HG03460 (cell line): Measurements from ENCODE around the gene SCN9A.
"Not testable (repeated sequence)": the region's sequence is repeated elsewhere in the genome, so short reads cannot be mapped to it uniquely, and the experiment has no call there.

Source experiments
- ATAC-seq: cut with Tn5 transposase; IDR thresholded peaks from one replicate; pipeline ENCODE4 v1.9.1; 2021; ENCODE audit not compliant: unreplicated experiment

Gene SCN9A

DNA sequence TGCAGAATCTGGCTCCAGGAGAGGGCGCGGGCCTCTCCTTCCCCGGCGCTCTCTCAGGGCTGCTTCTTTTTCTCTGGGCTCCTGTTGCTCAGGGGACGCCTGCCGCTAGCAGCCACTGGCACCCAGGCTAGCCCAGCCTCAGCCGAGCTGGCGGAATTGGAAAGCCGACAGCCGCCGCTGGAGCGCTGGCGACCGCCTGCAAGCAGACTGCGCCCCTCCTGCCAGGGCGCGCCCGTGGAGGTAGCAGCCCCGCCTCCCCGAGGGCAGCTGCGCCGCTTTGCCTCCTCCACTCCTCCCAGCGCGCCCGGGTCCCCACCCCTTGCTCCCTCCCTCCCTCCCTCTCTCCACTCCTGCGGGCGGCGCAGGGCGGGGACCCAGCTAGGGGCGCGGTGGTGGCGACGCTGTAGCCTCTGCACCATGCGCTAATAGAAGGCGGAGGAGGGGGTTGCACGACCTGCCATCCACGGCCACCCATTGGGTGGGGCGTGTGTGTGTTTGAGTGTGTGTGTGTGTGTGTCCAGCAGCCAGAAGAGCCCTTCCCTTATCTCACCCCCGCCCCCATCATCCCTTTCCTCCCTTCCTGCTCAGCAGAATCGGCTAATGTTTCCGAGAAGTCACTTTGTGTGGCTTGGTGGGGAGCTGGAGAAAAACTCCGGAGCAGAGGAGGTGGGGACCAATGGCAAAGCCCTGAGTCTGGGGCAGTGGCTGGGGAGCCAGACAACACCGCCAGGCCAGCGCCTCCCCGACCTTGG, at the start of gene SCN9A:
TSS of gene SCN9A (minus strand) at position 209 of the 752 bp plus-strand sequence. CDS start 64,188 bp downstream, outside the sequence.
- ATAC-seq, result peak; percentile 43

- ATAC-seq, result no peak
Measured at GRCh38 chr2:166424841-166425240, 49.1 kb upstream of the SCN9A start.

- ATAC-seq, result no peak
Measured at GRCh38 chr2:166419616-166419934, 43.8 kb upstream of the SCN9A start.

DNA sequence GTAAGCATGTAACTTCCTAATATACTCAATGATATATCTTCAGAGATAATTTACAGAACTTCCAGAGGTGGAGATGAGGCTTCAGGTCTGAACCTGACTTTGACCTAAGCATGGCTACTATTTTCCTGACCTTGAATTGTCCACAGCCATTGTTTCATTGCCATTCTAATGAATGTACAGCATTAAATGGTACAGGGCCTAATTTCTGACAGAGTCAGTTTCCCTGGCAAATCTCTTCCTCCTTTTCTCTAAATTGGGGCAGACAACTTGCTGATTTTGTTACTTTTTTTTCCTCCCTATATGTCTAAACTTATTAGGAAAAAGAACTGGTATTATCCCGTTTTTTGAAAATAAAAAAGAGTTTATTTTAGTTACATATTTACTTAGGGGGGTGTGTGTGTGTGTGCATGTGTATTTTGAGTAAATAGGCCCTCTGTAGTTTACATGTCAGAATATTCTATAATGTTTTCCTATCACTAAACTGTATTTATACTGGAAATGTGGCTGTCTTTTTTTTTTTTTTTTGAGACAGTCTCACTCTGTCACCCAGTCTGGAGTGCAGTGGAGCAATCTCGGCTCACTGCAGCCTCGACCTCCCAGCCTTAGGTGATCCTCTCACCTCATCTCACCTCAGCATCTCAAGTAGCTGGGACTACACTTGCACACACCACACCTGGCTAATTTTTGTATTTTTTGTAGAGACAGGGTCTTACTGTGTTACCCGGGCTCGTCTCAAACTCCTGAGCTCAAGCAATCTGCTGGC, 43.3 kb upstream of the SCN9A start:
- ATAC-seq, result no peak

- ATAC-seq, result no peak
Measured at GRCh38 chr2:166417669-166418068, 41.9 kb upstream of the SCN9A start.

DNA sequence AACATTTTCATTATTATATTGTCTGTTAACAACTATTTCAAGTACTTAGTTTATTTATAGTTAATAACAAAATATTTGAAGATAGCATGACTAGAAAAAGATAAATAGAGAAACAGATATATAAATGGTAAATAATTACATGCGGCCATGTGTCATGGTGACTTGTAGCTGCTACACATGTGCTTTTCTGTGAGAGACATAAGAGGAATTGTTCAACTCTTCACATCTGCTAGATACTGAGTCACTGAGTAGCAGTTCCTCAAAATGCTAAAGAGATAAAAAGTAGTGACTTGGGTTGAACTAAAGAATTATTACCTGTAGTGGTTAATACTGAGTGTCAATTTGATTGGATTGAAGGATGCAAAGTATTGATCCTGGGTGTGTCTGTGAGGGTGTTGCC, 37.5 kb upstream of the SCN9A start:
- ATAC-seq, result no peak

DNA sequence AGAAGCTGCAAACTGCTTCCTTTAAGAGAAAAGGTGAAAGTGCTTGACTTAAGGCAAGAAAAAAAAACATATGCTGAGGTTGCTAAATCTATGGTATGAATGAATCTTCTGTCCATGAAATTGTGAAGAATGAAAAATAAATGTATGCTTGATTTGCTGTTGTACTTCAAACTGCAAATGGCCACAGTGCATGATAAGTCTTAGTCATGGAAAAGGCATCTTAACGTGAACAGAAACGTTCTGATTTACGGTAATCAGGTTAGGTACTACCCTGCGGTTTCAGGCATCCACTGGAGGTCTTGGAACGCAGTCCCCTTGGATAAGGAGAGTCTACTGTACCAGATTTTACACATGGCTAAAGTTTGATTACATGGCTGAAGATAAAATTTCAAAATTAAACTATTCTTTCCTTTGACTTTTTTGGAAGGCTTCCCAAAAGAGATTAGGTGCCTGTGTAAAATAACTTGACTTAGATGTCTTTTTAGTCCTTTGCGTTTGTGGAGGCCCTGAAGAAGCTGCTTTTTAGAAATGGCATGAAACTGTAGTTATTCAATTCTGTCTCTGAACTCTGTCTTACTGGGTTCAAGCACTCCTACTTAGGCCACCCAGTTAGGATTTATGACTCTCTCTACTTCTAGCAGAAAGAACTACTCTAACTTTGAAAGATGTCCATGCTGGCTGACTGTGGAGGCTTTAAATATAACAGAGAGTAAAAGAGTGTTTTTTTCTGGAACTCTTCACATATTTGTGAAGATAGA, 35.9 kb upstream of the SCN9A start:
- ATAC-seq, result no peak

- no peak for ATAC-seq
Measured at GRCh38 chr2:166410828-166411472, 35.2 kb upstream of the SCN9A start.

DNA sequence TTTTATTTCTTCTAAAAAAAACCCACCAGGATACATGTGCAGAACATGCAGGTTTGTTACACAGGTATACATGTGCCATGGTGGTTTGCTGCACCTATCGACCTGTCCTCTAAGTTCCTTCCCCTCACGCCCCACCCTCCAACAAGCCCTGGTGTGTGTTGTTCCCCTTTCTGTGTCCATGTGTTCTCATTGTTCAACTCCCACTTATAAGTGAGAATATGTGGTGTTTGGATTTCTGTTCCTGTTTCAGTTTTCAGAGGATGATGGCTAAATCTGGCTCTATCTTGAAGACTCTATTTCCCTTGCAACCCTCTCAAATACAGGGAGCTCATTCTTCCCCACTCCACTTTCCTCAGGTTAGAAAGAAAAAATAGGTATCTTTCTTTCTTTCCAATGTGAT, 32.0 kb upstream of the SCN9A start:
- ATAC-seq, result not testable (repeated sequence)

DNA sequence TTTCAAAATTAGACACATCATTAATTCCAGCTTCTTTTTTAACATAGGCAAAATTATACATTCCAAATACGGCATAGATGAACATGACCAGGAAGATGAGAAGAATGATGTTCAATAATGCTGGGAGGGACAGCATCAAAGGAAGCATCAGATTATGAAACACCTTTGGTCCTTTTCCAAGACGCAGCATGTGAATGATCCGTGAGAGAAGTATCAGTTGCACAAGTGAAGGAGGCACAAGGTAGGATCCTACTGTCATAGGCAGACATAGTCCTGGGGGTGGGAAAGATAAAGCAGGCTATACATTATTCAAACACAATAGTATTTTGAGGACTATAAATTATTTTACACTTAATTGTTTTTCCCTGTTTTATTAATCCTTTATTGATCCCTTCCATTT, 30.6 kb upstream of the SCN9A start:
- ATAC-seq, result no peak

DNA sequence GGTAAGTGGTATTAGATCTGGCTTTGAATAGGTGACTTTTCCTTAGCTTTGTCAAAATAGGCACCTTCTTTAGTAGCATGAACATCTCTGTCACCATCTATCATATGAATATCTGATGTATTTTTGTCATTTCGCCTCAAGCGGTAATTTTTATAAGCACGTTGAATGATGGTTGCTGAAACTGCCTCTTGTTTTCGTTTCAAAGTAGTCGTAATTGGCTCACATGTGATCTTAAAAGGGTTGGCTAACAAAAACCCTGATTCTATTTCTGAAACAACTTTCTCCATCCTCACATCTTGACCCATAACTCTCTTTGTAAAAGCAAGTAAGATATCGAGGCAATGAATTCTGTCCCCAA, 29.8 kb upstream of the SCN9A start:
- no peak for ATAC-seq

GRCh38 chr2:166404831-166405568, 29.3 kb upstream of the SCN9A start:
- no peak for ATAC-seq

DNA sequence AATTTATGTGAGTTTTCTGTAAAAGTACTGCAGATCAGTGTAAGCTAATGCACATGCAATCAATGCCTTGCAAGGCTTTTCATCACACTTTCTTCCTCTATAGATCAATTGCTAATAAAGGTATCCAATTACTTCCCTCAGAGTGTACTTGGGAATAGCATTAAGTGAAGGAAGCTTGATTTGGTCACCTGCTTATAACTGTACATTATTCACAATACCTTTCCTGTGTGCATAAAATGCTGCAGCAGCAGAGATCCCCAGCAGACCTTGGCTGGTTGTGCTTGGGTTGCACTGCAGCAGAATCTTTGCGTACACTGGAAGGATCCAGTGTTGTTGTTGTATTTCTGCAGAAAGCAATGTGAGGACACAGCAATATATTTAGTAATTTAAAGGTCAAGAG, 18.5 kb upstream of the SCN9A start:
- no peak for ATAC-seq

DNA sequence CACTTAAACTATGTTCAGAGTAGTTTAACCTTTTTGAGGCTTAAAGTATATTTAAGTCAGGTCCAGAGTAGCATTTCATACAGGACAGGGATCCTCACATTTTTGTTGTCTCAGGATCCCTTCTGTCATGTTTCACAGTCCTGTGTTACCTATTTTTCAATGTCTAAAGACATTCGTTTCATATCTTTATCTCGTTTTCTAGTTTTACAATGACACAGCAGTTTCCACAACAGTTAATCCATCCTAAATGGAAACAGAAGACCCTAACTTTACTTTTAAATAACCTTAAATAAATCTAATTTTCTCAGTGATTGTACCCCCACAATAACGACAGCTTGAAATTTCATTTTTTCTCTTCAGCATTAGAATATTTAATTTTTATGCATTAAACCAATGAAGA, 17.3 kb upstream of the SCN9A start:
- ATAC-seq, result no peak

DNA sequence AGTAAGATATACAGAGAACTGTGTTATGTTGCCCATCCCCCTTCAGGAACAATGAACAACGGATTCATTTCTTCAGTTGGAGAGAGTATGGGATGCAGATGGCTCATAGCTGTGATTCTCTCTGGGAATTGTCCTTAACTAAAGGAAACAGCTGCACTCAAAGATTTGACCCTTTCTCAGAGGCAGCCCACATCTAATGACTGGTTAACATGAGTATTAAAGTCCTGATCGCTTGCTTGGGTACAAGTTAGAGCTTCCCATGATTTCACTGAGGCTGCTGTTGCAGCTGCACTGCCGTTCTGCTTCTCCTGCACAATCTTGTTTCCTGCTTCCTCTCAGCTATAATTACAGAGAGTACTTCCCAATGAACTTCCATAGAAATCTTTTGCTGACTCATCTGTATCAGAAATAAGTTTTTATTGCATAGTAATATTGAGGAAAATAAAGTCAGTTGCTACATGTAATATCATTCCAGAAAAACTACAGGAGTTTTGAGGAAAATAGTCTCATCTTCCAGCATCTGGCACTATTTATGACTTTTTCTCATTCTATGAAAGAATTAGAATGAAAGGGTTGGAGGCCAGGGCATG, 12.8 kb upstream of the SCN9A start:
- ATAC-seq, result no peak

GRCh38 chr2:166385313-166385712, 9.6 kb upstream of the SCN9A start:
- ATAC-seq, result no peak

DNA sequence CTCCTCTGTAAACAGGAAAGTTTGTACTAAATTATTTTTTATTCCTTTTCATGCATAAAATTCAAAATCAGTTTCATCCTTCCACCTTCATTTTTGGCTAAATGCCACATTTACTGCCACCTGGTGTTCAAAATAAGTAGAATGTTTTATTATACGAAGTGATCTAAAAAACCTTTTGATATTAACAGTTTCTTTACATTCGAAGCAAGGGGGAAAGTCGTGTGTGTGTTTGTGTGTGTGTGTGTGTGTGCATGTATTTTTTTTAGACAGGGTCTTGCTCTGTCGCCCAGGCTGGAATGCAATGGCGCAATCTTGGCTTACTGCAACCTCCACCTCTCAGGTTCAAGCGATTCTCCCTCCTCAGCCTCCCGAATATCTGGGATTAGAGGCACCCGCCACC, 9.0 kb upstream of the SCN9A start:
- ATAC-seq, result no peak

- no peak for ATAC-seq
Measured at GRCh38 chr2:166382448-166382847, 6.7 kb upstream of the SCN9A start.

DNA sequence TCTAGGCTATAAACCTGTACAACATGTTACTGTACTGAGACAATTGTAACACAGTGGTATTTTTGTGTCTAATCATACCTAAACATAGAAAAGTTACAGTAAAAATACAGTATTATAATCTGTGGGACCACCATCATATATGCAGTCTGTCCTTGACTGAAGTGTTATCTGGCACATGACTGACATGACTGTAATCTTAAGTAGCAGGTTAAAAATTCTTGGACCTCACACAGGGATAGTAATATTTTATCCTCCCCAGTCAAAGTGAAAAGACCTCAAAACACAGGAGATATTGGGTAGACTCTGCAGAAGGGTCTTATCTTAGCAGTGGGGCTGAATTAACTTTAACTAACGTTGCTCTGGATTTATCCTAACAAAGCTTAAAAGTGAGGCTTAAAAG, 4.9 kb upstream of the SCN9A start:
- ATAC-seq, result no peak

DNA sequence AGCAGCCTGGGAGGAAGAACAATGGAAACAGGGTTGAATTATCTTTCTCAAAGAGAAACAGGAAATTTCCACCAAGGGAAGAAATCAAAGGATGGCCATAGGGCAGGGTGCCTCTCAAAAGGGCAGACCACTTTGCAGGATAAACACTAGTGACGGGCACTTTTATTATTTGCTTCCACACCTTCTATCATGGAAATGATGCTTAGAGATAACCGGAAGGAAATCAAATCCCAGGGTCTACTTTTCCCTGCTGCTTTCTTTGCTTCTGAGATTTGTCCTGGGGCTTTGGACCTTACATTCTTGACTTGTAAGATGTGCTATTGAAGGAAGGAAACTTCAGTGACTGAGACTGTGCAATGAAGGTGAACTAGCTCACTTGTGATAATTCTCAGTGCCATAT, 1.1 kb upstream of the SCN9A start:
- ATAC-seq, result no peak

DNA sequence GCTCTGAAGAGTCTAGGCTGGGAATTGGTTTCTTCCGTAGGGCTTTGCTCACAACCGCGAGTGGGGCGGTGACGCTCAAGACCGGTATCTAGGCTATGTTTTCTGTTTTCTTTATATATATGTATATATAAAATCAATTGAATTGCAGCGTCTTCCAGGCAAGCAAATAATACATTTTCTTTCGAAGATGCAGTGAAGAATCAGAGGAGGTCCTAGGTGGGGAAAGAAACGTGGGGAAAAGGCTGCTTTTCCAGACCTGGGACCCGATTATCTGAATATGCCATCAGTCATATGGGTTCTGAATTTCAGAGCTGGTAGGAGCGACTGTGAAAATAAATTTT, 714 bp upstream of the SCN9A start:
- ATAC-seq, result no peak
